Activated T-cell treated with anti-CD3 and anti-CD28 coated beads, Interleukin-2, amount 50 U/mL, for 4 hours (primary cell): Measurements from ENCODE around the gene IL15RA. TPM values are rescaled to one million over a fixed set of nuclear protein-coding genes. Genes with fewer than 3 reads are reported as not detected.

Experiments
- ATAC-seq, 2 donors: fragments of 200-7000 bp; cut with Tn5 transposase; one replicate each; pipeline ENCODE4 v1.10.0; 2021
- DNase-seq: peaks from one replicate; pipeline ENCODE4 v3.0.0-alpha.2; 2020
- H3K27me3 Mint-ChIP-seq: one replicate; pipeline ENCODE4 v1.8.0; 2021; ENCODE audit warnings: low read depth, mixed read lengths
- H3K36me3 Mint-ChIP-seq: one replicate; pipeline ENCODE4 v1.8.0; 2022; ENCODE audit warnings: mixed read lengths; ENCODE audit not compliant: insufficient read depth
- H3K4me1 Mint-ChIP-seq: one replicate; pipeline ENCODE4 v1.8.0; 2021; ENCODE audit warnings: low read depth, mixed read lengths
- H3K4me3 Mint-ChIP-seq: one replicate; pipeline ENCODE4 v1.8.0; 2021; ENCODE audit warnings: mild to moderate bottlenecking, moderate library complexity, mixed read lengths
- H3K9me3 Mint-ChIP-seq: one replicate; pipeline ENCODE4 v1.8.0; 2021; ENCODE audit warnings: mixed read lengths
- total RNA-seq, 3 donors: library from RNA; stranded (reverse); gene quantifications; one replicate each; pipeline ENCODE4 v1.2.1, GENCODE V29; 2021

The IL15RA gene
- total RNA-seq, 3 donors from 2014 or later, result 41.5 to 42.4 (median 41.9) TPM

GRCh38 chr10:5902511-5903274, 74.7 kb downstream of the IL15RA start:
- no peak overlapping the region for H3K4me3 Mint-ChIP-seq
- H3K27me3 Mint-ChIP-seq, result no peaks in the 10 kb centered on the region
- ATAC-seq (no peak), DNase-seq (no peak)
- H3K4me1 Mint-ChIP-seq, result peaks cover 20% of the 10 kb centered on the region
- H3K36me3 Mint-ChIP-seq, result peaks cover 22% of the 10 kb centered on the region
- peaks cover 3% of the 10 kb centered on the region for H3K9me3 Mint-ChIP-seq

Other genes with a start within 250 kb of the IL15RA start
- 100 to 1,000 TPM; 270 to 301 (median 294) TPM for gene GDI2, start 164.1 kb downstream of the IL15RA start, total RNA-seq
- gene ANKRD16, start 87.7 kb downstream of the IL15RA start, total RNA-seq, result 10 to 100 TPM in 2 of 3 donors, 1 to 10 TPM in 1; 9.6 to 11.9 (median 10.3) TPM
- gene FBH1, start 87.3 kb downstream of the IL15RA start, total RNA-seq, result 10 to 100 TPM; 61.2 to 67.9 (median 62.7) TPM
- 100 to 1,000 TPM; 639 to 698 (median 653) TPM for gene IL2RA, start 84.8 kb upstream of the IL15RA start, total RNA-seq
- gene RBM17, start 111.5 kb upstream of the IL15RA start, total RNA-seq, result 100 to 1,000 TPM; 231 to 261 (median 237) TPM
- 10 to 100 TPM; 60.5 to 77.0 (median 68.8) TPM for gene PFKFB3, start 225.4 kb upstream of the IL15RA start, total RNA-seq